Endodermal cell (in vitro differentiated cells): Measurements from ENCODE around the gene PLCB1. TPM values are rescaled to one million over a fixed set of nuclear protein-coding genes. Genes with fewer than 3 reads are reported as not detected.
"Not testable (repeated sequence)": the region's sequence is repeated elsewhere in the genome, so short reads cannot be mapped to it uniquely, and the experiment has no call there.

Experiments
- DNase-seq: peaks from one replicate; pipeline ENCODE4 v3.0.0-alpha.2; 2017
- H3K27ac ChIP-seq: 2 replicates; pipeline ENCODE4 v1.5.1; 2013; ENCODE audit warnings: mild to moderate bottlenecking, low read depth, low read length, moderate library complexity
- H3K27me3 ChIP-seq: 2 replicates; pipeline ENCODE4 v1.6.1; 2013; ENCODE audit warnings: mild to moderate bottlenecking, low read length, moderate library complexity; ENCODE audit not compliant: insufficient read depth, control insufficient read depth, poor library complexity, severe bottlenecking
- H3K36me3 ChIP-seq: 2 replicates; pipeline ENCODE4 v1.7.0; 2013; ENCODE audit warnings: mild to moderate bottlenecking, low read length, moderate library complexity; ENCODE audit not compliant: control insufficient read depth, insufficient read depth
- H3K4me1 ChIP-seq: one replicate; pipeline ENCODE4 v1.7.0; 2013; ENCODE audit warnings: low read length; ENCODE audit not compliant: control insufficient read depth, insufficient read depth
- H3K4me3 ChIP-seq: 2 replicates; pipeline ENCODE4 v1.5.1; 2013; ENCODE audit warnings: mild to moderate bottlenecking, low read length, moderate library complexity
- H3K9ac ChIP-seq: 2 replicates; pipeline ENCODE4 v1.6.1; 2013; ENCODE audit warnings: mild to moderate bottlenecking, low read length, moderate library complexity; ENCODE audit not compliant: poor library complexity, severe bottlenecking; ENCODE audit errors: extremely low read depth
- H3K9me3 ChIP-seq: 2 replicates; pipeline ENCODE4 v1.6.1; 2013; ENCODE audit warnings: mild to moderate bottlenecking, low read length, moderate library complexity; ENCODE audit not compliant: control insufficient read depth
- H3K27ac Mint-ChIP-seq: 2 replicates; pipeline ENCODE4 v1.8.0; 2020; ENCODE audit warnings: mixed read lengths
- H3K27me3 Mint-ChIP-seq: 2 replicates; pipeline ENCODE4 v1.8.0; 2021; ENCODE audit warnings: mild to moderate bottlenecking, mixed read lengths; ENCODE audit not compliant: insufficient read depth
- H3K36me3 Mint-ChIP-seq: 2 replicates; pipeline ENCODE4 v1.8.0; 2020; ENCODE audit warnings: low read depth, mixed read lengths
- H3K4me1 Mint-ChIP-seq: 2 replicates; pipeline ENCODE4 v1.8.0; 2020; ENCODE audit warnings: mixed read lengths
- H3K4me3 Mint-ChIP-seq: 2 replicates; pipeline ENCODE4 v1.8.0; 2020; ENCODE audit warnings: mild to moderate bottlenecking, moderate library complexity, mixed read lengths
- H3K9me3 Mint-ChIP-seq: 2 replicates; pipeline ENCODE4 v1.8.0; 2020; ENCODE audit warnings: mild to moderate bottlenecking, mixed read lengths
- WGBS, 2 experiments: methylation state at CpG; one replicate each; pipeline versions ENCODE4 v1.1.5 to v1.1.7; 2013; ENCODE audit warnings: missing lambda C conversion rate in 2 of 2, mixed read lengths in 1 of 2; ENCODE audit not compliant: insufficient coverage in 1 of 2, insufficient read length in 1 of 2; 5-methylcytosine and 5-hydroxymethylcytosine counted together
- total RNA-seq, 2 donors: library from RNA; stranded (reverse); fragmentation: NEBNext Ultra II Directional in 1 of 2; extraction: Animal tissue kit (Norgen Biotek cat#: 25700) in 1 of 2; gene quantifications; 2 replicates in 1 of 2; 3 replicates in 1 of 2; pipeline ENCODE4 v1.2.1, GENCODE V29; 2021
- TF ChIP-seq, protein P1 (sequence below): fragments of 200-600 bp; sonication (generic); conservative IDR thresholded peaks from 2 replicates; pipeline ENCODE4 v1.5.0; 2021; ENCODE audit warnings: antibody characterized with exemption, mild to moderate bottlenecking

Gene PLCB1
- total RNA-seq, 2 donors from 2014 or later = 15.3 to 16.5 TPM

DNA sequence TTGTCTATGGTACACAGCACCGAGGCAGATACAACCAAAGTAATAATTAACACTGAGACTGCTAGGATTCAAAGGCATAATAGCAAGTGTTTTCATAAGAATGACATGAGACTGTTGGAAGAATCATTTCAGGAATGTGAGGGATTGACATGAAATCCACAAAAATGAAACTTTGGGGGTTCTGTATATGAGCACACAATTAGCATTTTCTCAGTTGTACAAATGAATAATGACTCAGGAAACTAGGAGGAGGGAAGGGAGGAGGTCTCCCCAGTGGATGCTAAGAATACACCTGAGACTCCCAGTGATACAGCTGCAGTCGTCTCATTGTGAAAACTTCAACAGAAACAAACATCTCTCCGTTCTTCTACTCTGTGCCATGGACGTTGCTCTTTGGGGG, 508.4 kb downstream of the PLCB1 start:
- no peak for DNase-seq
- TF ChIP-seq, protein P1, sequence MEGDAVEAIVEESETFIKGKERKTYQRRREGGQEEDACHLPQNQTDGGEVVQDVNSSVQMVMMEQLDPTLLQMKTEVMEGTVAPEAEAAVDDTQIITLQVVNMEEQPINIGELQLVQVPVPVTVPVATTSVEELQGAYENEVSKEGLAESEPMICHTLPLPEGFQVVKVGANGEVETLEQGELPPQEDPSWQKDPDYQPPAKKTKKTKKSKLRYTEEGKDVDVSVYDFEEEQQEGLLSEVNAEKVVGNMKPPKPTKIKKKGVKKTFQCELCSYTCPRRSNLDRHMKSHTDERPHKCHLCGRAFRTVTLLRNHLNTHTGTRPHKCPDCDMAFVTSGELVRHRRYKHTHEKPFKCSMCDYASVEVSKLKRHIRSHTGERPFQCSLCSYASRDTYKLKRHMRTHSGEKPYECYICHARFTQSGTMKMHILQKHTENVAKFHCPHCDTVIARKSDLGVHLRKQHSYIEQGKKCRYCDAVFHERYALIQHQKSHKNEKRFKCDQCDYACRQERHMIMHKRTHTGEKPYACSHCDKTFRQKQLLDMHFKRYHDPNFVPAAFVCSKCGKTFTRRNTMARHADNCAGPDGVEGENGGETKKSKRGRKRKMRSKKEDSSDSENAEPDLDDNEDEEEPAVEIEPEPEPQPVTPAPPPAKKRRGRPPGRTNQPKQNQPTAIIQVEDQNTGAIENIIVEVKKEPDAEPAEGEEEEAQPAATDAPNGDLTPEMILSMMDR = no peak
- Mint-ChIP-seq H3K4me1 (peaks cover 21% of the 10 kb centered on the region), H3K27ac (no peak overlapping the region), H3K27me3 (no peaks in the 10 kb centered on the region), H3K9me3 (peaks cover 10% of the 10 kb centered on the region), H3K36me3 (peaks cover 7% of the 10 kb centered on the region), H3K4me3 (no peak overlapping the region)
- Histone ChIP-seq H3K4me1 (peaks cover 7% of the 10 kb centered on the region), H3K9me3 (peaks cover 5% of the 10 kb centered on the region), H3K27ac (no peak overlapping the region), H3K27me3 (no peaks in the 10 kb centered on the region), H3K4me3 (no peak overlapping the region), H3K9ac (no peak overlapping the region), H3K36me3 (no peaks in the 10 kb centered on the region)
- WGBS, 2 experiments = 83 to 95% methylated on average over 1 to 4 of the region's 4 CpGs

DNA sequence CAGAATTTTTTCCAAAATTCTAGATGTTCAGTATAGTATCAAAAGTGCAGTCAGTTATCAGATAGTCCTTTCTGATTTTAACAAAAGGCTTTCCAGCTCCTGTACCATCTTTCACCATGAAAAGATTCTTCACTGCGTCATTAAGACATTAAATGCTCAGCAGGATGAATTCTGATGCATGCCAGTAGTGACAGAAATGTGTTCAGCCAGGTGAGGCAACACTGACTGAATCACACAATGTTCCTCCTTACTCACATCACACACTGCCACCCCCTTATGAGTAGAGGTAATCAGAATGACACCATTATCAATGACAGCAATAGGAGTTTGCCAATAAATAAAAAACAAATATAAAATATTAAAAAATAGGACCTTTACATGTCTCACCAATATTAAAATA, 510.2 kb downstream of the PLCB1 start:
- WGBS, 2 experiments = 100% methylated on average over 1 of the region's 1 CpG; no CpG with 5 or more reads in 1 of the 2 experiments
- Mint-ChIP-seq H3K9me3 (peaks cover 10% of the 10 kb centered on the region), H3K27ac (no peak overlapping the region)

DNA sequence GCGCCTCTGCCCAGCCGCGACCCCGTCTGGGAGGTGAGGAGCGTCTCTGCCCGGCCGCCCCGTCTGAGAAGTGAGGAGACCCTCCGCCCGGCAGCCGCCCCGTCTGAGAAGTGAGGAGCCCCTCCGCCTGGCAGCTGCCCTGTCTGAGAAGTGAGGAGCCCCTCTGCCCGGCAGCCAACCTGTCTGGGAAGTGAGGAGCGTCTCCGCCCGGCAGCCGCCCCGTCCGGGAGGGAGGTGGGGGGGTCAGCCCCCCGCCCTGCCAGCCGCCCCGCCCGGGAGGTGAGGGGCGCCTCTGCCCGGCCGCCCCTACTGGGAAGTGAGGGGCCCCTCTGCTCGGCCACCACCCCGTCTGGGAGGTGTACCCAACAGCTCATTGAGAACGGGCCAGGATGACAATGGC, 512.4 kb downstream of the PLCB1 start:
- not testable (repeated sequence) for DNase-seq, H3K9me3 ChIP-seq, H3K4me3 ChIP-seq, H3K27me3 ChIP-seq, H3K4me3 Mint-ChIP-seq, H3K9ac ChIP-seq, H3K27ac Mint-ChIP-seq, H3K27ac ChIP-seq, H3K36me3 ChIP-seq, H3K27me3 Mint-ChIP-seq, H3K4me1 ChIP-seq
- H3K36me3 Mint-ChIP-seq = peaks cover 28% of the 10 kb centered on the region
- WGBS, 2 experiments = 82% methylated on average over 6 of the region's 30 CpGs; no CpG with 5 or more reads in 1 of the 2 experiments
- H3K4me1 Mint-ChIP-seq = peaks cover 12% of the 10 kb centered on the region
- peaks cover 10% of the 10 kb centered on the region for H3K9me3 Mint-ChIP-seq

More for the DNA sequence above, 510.2 kb downstream of the PLCB1 start:
- DNase-seq = no peak
- TF ChIP-seq, protein P1 = no peak
- no peak overlapping the region for H3K9ac ChIP-seq
- Mint-ChIP-seq H3K4me3 (no peak overlapping the region), H3K4me1 (peaks cover 20% of the 10 kb centered on the region), H3K27me3 (no peaks in the 10 kb centered on the region), H3K36me3 (peaks cover 14% of the 10 kb centered on the region)
- no peaks in the 10 kb centered on the region for H3K36me3 ChIP-seq
- H3K27ac ChIP-seq = no peak overlapping the region
- no peak overlapping the region for H3K4me3 ChIP-seq
- peaks cover 6% of the 10 kb centered on the region for H3K4me1 ChIP-seq
- H3K27me3 ChIP-seq = no peaks in the 10 kb centered on the region
- peaks cover 5% of the 10 kb centered on the region for H3K9me3 ChIP-seq

DNA sequence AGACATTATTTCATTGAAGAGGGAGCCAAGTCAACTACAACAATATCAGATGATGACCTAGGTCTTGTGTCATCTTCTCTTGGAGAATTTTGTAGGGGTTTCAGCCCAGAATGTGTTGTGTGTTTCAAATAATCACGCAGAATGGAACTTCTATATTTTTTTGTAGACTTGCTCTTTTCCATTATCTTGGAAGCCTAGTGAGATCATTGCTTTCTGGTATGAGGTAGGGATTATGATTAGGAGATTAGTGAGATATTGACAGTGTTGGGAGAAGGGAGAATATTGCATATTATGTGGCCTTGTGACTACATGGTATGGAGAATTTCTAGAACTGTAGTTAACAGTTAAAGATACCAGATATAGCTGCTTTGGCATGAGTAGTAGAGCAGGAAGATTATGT, 513.3 kb downstream of the PLCB1 start:
- H3K27ac ChIP-seq = no peak overlapping the region
- peaks cover 16% of the 10 kb centered on the region for H3K9me3 ChIP-seq
- no peak overlapping the region for H3K4me3 Mint-ChIP-seq
- TF ChIP-seq, protein P1 = no peak
- H3K4me1 ChIP-seq = peaks cover 3% of the 10 kb centered on the region
- H3K27me3 ChIP-seq = no peaks in the 10 kb centered on the region
- peaks cover 5% of the 10 kb centered on the region for H3K4me1 Mint-ChIP-seq
- H3K36me3 Mint-ChIP-seq = peaks cover 34% of the 10 kb centered on the region
- H3K27ac Mint-ChIP-seq = no peak overlapping the region
- no peak overlapping the region for H3K4me3 ChIP-seq
- H3K36me3 ChIP-seq = no peaks in the 10 kb centered on the region
- peaks cover 13% of the 10 kb centered on the region for H3K9me3 Mint-ChIP-seq
- no peaks in the 10 kb centered on the region for H3K27me3 Mint-ChIP-seq
- no peak overlapping the region for H3K9ac ChIP-seq
- WGBS, 2 experiments = 100% methylated on average over 1 of the region's 1 CpG
- no peak for DNase-seq
